SU-DHL-6 (cell line): Measurements from ENCODE around the gene MPPE1.
A peak's percentile ranks its signal among the peaks of the same experiment; 100 is the strongest.

Experiments used
- H2AFZ ChIP-seq: fragments of 200-600 bp; sonication (generic); 2 replicates; pipeline ENCODE4 v1.6.1; 2014; ENCODE audit warnings: low read depth, mild to moderate bottlenecking, moderate library complexity, mixed read lengths, antibody characterized with exemption, low read length; ENCODE audit not compliant: severe bottlenecking
- H3F3A ChIP-seq: fragments of 200-600 bp; shearing (Covaris generic); 2 replicates; pipeline ENCODE4 v1.6.0; 2016; ENCODE audit warnings: antibody characterized with exemption, mild to moderate bottlenecking; ENCODE audit not compliant: insufficient read depth
- H3K27ac ChIP-seq: fragments of 200-600 bp; sonication (generic); 2 replicates; pipeline ENCODE4 v1.5.1; 2016; ENCODE audit warnings: low read depth, mild to moderate bottlenecking, low read length, moderate library complexity, mixed read lengths
- H3K27me3 ChIP-seq: fragments of 200-600 bp; sonication (generic), shearing (Covaris generic); 2 replicates; pipeline ENCODE4 v1.6.0; 2014; ENCODE audit warnings: mild to moderate bottlenecking, low read length
- H3K36me3 ChIP-seq: fragments of 200-600 bp; sonication (generic); 2 replicates; pipeline ENCODE4 v1.6.1; 2014; ENCODE audit warnings: mild to moderate bottlenecking, low read length, mixed read lengths
- H3K4me2 ChIP-seq: fragments of 300-600, 200-600 bp; shearing (Covaris generic), sonication (generic); 2 replicates; pipeline ENCODE4 v1.6.0; 2014; ENCODE audit warnings: low read length, low read depth, mild to moderate bottlenecking; ENCODE audit not compliant: poor library complexity, severe bottlenecking
- H3K4me3 ChIP-seq: fragments of 200-600 bp; sonication (generic); 2 replicates; pipeline ENCODE4 v1.5.1; 2014; ENCODE audit warnings: antibody characterized with exemption, low read length, mild to moderate bottlenecking, mixed read lengths; ENCODE audit not compliant: insufficient read depth, poor library complexity, severe bottlenecking
- H3K79me2 ChIP-seq: fragments of 200-600 bp; sonication (generic); 2 replicates; pipeline ENCODE4 v1.6.1; 2014; ENCODE audit warnings: mild to moderate bottlenecking, low read length, moderate library complexity; ENCODE audit not compliant: insufficient read depth
- H3K9ac ChIP-seq: fragments of 200-600 bp; sonication (generic); 2 replicates; pipeline ENCODE4 v1.7.0; 2014; ENCODE audit warnings: mild to moderate bottlenecking, low read length
- H3K9me2 ChIP-seq: fragments of 200-600 bp; sonication (generic); replicated peaks from 2 replicates; pipeline ENCODE4 v1.6.1; 2014; ENCODE audit warnings: low read length; ENCODE audit not compliant: insufficient read depth
- H3K9me3 ChIP-seq: fragments of 200-600 bp; sonication (generic); 2 replicates; pipeline ENCODE4 v1.6.1; 2014; ENCODE audit warnings: low read length, mixed read lengths; ENCODE audit not compliant: insufficient read depth
- H4K20me1 ChIP-seq: fragments of 200-600 bp; sonication (generic); 2 replicates; pipeline ENCODE4 v1.6.1; 2014; ENCODE audit warnings: low read depth, mild to moderate bottlenecking, antibody characterized with exemption, low read length, moderate library complexity, mixed read lengths
- CTCF ChIP-seq: fragments of 200-600 bp; sonication (generic); IDR thresholded peaks from one replicate; pipeline ENCODE4 v1.5.1; 2017; ENCODE audit warnings: antibody characterized with exemption, mild to moderate bottlenecking, low read length, moderate library complexity; ENCODE audit not compliant: insufficient read depth, poor library complexity, severe bottlenecking
- EZH2phosphoT487 ChIP-seq: fragments of 200-600 bp; sonication (generic), shearing (Covaris generic); conservative IDR thresholded peaks from 2 replicates; pipeline ENCODE4 v1.6.1; 2018; ENCODE audit warnings: mild to moderate bottlenecking, antibody characterized with exemption, low read length, moderate library complexity, mixed read lengths

MPPE1 gene

GRCh38 chr18:11909591-11910026 lies 1.5 kb upstream of the MPPE1 start:
- no peak overlapping the region for H2AFZ ChIP-seq
- peak overlapping the region; percentile 91 for H3K4me2 ChIP-seq
- no peaks in the 10 kb centered on the region for H3K9me2 ChIP-seq
- H3K36me3 ChIP-seq: no peaks in the 10 kb centered on the region
- TF ChIP-seq CTCF (no peak), EZH2phosphoT487 (no peak)
- peaks cover 9% of the 10 kb centered on the region; the same call in 1 of the 2 replicates for H3F3A ChIP-seq
- no peak overlapping the region for H3K9ac ChIP-seq
- H3K27ac ChIP-seq: no peak overlapping the region
- no peaks in the 10 kb centered on the region for H3K27me3 ChIP-seq
- no peak overlapping the region for H3K4me3 ChIP-seq
- 0 out of 2 replicates have a peak, but pooled peaks cover 4% of the 10 kb centered on the region for H3K79me2 ChIP-seq
- H3K9me3 ChIP-seq: no peaks in the 10 kb centered on the region
- H4K20me1 ChIP-seq: no peaks in the 10 kb centered on the region

GRCh38 chr18:11909061-11909455 lies 941 bp upstream of the MPPE1 start:
- Histone ChIP-seq H2AFZ (peak overlapping the region; percentile 96), H3K9me2 (no peaks in the 10 kb centered on the region), H3K36me3 (no peaks in the 10 kb centered on the region), H3K27ac (no peak overlapping the region), H3K27me3 (no peaks in the 10 kb centered on the region), H3K4me3 (peak overlapping the region; percentile 98), H3F3A (peaks cover 9% of the 10 kb centered on the region; the same call in 1 of the 2 replicates), H3K4me2 (peak overlapping the region; percentile 91), H3K9me3 (no peaks in the 10 kb centered on the region), H4K20me1 (no peaks in the 10 kb centered on the region), H3K79me2 (0 out of 2 replicates have a peak, but pooled peaks cover 4% of the 10 kb centered on the region), H3K9ac (peak overlapping the region; percentile 90)
- TF ChIP-seq CTCF: no peak

- Histone ChIP-seq H2AFZ (peak overlapping the region; percentile 93), H3K9ac (peak overlapping the region; percentile 90), H3K27ac (peak overlapping the region; percentile 69)
Measured at GRCh38 chr18:11906926-11907874, 917 bp downstream of the MPPE1 start.

More at GRCh38 chr18:11906926-11907874, 917 bp downstream of the MPPE1 start:
- Histone ChIP-seq H3K79me2 (0 out of 2 replicates have a peak, but pooled peaks cover 4% of the 10 kb centered on the region), H3K4me2 (peak overlapping the region; percentile 91), H3K9me3 (no peaks in the 10 kb centered on the region), H3F3A (peaks cover 9% of the 10 kb centered on the region; the same call in 1 of the 2 replicates), H4K20me1 (no peaks in the 10 kb centered on the region), H3K4me3 (peak overlapping the region; percentile 98), H3K9me2 (no peaks in the 10 kb centered on the region), H3K27me3 (no peaks in the 10 kb centered on the region), H3K36me3 (no peaks in the 10 kb centered on the region)
- TF ChIP-seq EZH2phosphoT487 (no peak), CTCF (no peak)
